Mucosa of descending colon (tissue), 3 donors: ENCODE measurements around the gene PEMT. TPM values are rescaled to one million over a fixed set of nuclear protein-coding genes. Genes with fewer than 3 reads are reported as not detected.

Experiments
- ATAC-seq: fragments of 200-7000 bp; cut with Tn5 transposase; one replicate; pipeline ENCODE4 v1.9.1; 2020; ENCODE audit warnings: mild to moderate bottlenecking, moderate library complexity
- DNase-seq, 3 donors: peaks; one replicate each; pipeline ENCODE4 v3.0.0-alpha.2; 2020
- H3K36me3 ChIP-seq: fragments of 200-600 bp; one replicate; pipeline ENCODE4 v1.8.0; 2021; ENCODE audit warnings: low read depth, mild to moderate bottlenecking
- H3K4me1 ChIP-seq: fragments of 200-600 bp; one replicate; pipeline ENCODE4 v1.8.0; 2021; ENCODE audit warnings: low read depth, mild to moderate bottlenecking
- H3K4me3 ChIP-seq: fragments of 200-600 bp; one replicate; pipeline ENCODE4 v1.8.0; 2021; ENCODE audit warnings: mild to moderate bottlenecking
- H3K9me3 ChIP-seq: fragments of 200-600 bp; one replicate; pipeline ENCODE4 v1.8.0; 2021; ENCODE audit warnings: mild to moderate bottlenecking
- CTCF ChIP-seq: fragments of 200-600 bp; IDR thresholded peaks from one replicate; pipeline ENCODE4 v1.8.0; 2022; ENCODE audit warnings: antibody characterized with exemption, mild to moderate bottlenecking
- intact Hi-C, 2 donors: fragments of 100-400 bp; cut with DNase I in 1 of 2; cut with micrococcal nuclease in 1 of 2; formaldehyde crosslinking; loops; one replicate each; pipeline versions ENCODE4 v1.11.0 to v1.11.1; 2022; cut with DNase I, micrococcal nuclease
- total RNA-seq, 3 donors: library from RNA; stranded (reverse); fragmentation: NEBNext Ultra II Directional in 2 of 3; extraction: Animal tissue kit (Norgen Biotek cat#: 25700) in 2 of 3; gene quantifications; one replicate each; pipeline versions ENCODE4 v1.2.1 to v1.2.4, GENCODE V29; 2021 to 2023
- donor health status: DM: no; HTN: no; CAD: no; lungs with moderate emphysema.
- donor health status: DM: no; HTN: no; CAD: no.
- donor health status: DM: no; HTN: yes; CAD: no.

The PEMT gene
- total RNA-seq, 3 donors from 2014 or later: 15.4 to 18.3 (median 16.1) TPM

- Histone ChIP-seq H3K4me1 (no peaks in the 10 kb centered on the region), H3K36me3 (no peaks in the 10 kb centered on the region), H3K9me3 (no peaks in the 10 kb centered on the region), H3K4me3 (no peak overlapping the region)
- peak in 1 of 3 donors; percentile 37 for DNase-seq
- no peak for ATAC-seq
- intact Hi-C loops: no loop called here
- no peak for TF ChIP-seq CTCF
Measured at GRCh38 chr17:17514993-17515933, 76.2 kb downstream of the PEMT start.

DNA sequence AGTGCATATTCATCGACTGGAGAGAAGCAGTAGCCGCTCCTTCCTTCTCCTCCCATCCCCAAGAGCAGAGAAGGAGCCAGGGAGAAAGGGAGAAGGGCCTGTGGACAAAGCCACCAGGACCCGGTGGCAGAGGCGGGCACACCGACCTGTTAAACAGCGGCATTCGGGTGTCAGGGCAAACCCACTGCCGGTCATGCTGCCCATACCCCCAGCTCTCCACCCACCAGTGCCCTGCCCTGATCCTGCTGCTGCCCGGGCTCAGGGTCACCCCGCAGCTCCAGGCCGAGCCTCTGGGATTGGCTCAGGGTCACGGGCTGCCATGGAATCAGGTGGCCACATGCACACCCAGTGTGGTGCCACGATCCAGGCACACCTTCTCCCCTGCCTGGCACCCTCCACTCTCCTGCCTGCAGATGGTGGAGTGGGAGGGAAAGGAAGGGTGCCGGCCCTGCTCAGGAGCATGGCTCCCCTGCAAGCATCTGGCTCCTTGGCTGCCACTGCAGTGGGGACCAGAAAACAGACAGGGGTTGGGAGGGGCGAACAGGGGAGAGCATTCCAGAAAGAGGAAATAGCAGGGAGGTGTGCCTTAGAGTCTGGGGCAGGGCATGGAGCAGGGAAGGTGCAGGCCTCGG, 77.0 kb downstream of the PEMT start:
- TF ChIP-seq CTCF: no peak
- peak in 1 of 3 donors; percentile 27 for DNase-seq
- ATAC-seq: no peak
- intact Hi-C loops: no loop called here
- Histone ChIP-seq H3K4me3 (no peak overlapping the region), H3K9me3 (no peaks in the 10 kb centered on the region), H3K4me1 (no peaks in the 10 kb centered on the region), H3K36me3 (no peaks in the 10 kb centered on the region)

DNA sequence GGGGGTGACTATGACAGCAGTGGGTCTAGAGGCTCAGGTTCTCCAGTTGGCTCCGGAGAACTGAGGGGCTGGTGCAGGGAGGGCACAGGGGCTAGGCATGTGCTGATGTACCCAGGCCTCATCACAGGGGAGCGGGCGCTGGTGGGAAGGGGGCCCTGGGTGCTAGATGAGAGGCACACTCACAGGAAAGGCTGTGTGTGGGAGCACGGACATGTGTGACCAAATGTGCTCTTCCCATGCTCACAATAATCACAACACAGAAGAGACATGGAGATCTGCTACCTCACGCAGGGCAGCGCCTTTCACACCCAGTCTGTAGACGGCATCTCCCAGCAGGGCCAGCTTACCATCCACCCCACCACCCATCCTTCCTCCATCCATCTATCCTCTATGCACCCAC, 77.9 kb downstream of the PEMT start:
- intact Hi-C loops: no loop called here
- H3K9me3 ChIP-seq: no peaks in the 10 kb centered on the region
- no peak overlapping the region for H3K4me3 ChIP-seq
- no peaks in the 10 kb centered on the region for H3K4me1 ChIP-seq
- ATAC-seq (no peak), DNase-seq (peak in 1 of 3 donors; percentile 19)
- TF ChIP-seq CTCF: no peak
- no peaks in the 10 kb centered on the region for H3K36me3 ChIP-seq

GRCh38 chr17:17512866-17513265, 78.6 kb downstream of the PEMT start:
- intact Hi-C loops: no loop called here
- no peak for ATAC-seq
- DNase-seq: no peak
- Histone ChIP-seq H3K4me1 (no peaks in the 10 kb centered on the region), H3K36me3 (no peaks in the 10 kb centered on the region), H3K4me3 (no peak overlapping the region), H3K9me3 (no peaks in the 10 kb centered on the region)
- no peak for TF ChIP-seq CTCF

- DNase-seq: peak in 2 of 3 donors; percentile 21 to 55
- H3K36me3 ChIP-seq: no peaks in the 10 kb centered on the region
- no peak for ATAC-seq
Measured at GRCh38 chr17:17511881-17512858, 79.3 kb downstream of the PEMT start.

More at GRCh38 chr17:17511881-17512858, 79.3 kb downstream of the PEMT start:
- H3K4me3 ChIP-seq: no peak overlapping the region
- no peaks in the 10 kb centered on the region for H3K4me1 ChIP-seq
- no peak for TF ChIP-seq CTCF
- H3K9me3 ChIP-seq: no peaks in the 10 kb centered on the region
- intact Hi-C loops: no loop called here
